ENCODE measurements around the gene ACOT7.

Gene ACOT7

GRCh38 chr1:6266641-6267040 is 126.9 kb downstream of the ACOT7 start:
- DNase-seq (ENCODE audit: low read depth) = no peak
- H3K4me3 ChIP-seq (ENCODE audit: low read depth, low read length) = no peak overlapping the region
- TF ChIP-seq, protein P1, sequence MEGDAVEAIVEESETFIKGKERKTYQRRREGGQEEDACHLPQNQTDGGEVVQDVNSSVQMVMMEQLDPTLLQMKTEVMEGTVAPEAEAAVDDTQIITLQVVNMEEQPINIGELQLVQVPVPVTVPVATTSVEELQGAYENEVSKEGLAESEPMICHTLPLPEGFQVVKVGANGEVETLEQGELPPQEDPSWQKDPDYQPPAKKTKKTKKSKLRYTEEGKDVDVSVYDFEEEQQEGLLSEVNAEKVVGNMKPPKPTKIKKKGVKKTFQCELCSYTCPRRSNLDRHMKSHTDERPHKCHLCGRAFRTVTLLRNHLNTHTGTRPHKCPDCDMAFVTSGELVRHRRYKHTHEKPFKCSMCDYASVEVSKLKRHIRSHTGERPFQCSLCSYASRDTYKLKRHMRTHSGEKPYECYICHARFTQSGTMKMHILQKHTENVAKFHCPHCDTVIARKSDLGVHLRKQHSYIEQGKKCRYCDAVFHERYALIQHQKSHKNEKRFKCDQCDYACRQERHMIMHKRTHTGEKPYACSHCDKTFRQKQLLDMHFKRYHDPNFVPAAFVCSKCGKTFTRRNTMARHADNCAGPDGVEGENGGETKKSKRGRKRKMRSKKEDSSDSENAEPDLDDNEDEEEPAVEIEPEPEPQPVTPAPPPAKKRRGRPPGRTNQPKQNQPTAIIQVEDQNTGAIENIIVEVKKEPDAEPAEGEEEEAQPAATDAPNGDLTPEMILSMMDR (conservative IDR thresholded peaks at IDR 0.05; ENCODE audit: low read depth, low read length) = no peak

GRCh38 chr1:6265151-6265550 is 128.4 kb downstream of the ACOT7 start:
- DNase-seq (ENCODE audit: low read depth) = no peak
- H3K4me3 ChIP-seq (ENCODE audit: low read depth, low read length) = no peak overlapping the region
- TF ChIP-seq, protein P1 (conservative IDR thresholded peaks at IDR 0.05; ENCODE audit: low read depth, low read length) = no peak

- H3K4me3 ChIP-seq (ENCODE audit: low read depth, low read length) = no peak overlapping the region
- TF ChIP-seq, protein P1 (conservative IDR thresholded peaks at IDR 0.05; ENCODE audit: low read depth, low read length) = no peak
- no peak for DNase-seq (ENCODE audit: low read depth)
These were observed 129.9 kb downstream of the ACOT7 start for GRCh38 chr1:6263716-6264115.

GRCh38 chr1:6262555-6263420 is 130.8 kb downstream of the ACOT7 start:
- TF ChIP-seq, protein P1 (conservative IDR thresholded peaks at IDR 0.05; ENCODE audit: low read depth, low read length) = no peak
- no peak overlapping the region for H3K4me3 ChIP-seq (ENCODE audit: low read depth, low read length)
- DNase-seq (ENCODE audit: low read depth) = peak; percentile 39

- peak overlapping the region; percentile 59 for H3K4me3 ChIP-seq (ENCODE audit: low read depth, low read length)
These were observed 132.0 kb downstream of the ACOT7 start for GRCh38 chr1:6261615-6261995.

DNA sequence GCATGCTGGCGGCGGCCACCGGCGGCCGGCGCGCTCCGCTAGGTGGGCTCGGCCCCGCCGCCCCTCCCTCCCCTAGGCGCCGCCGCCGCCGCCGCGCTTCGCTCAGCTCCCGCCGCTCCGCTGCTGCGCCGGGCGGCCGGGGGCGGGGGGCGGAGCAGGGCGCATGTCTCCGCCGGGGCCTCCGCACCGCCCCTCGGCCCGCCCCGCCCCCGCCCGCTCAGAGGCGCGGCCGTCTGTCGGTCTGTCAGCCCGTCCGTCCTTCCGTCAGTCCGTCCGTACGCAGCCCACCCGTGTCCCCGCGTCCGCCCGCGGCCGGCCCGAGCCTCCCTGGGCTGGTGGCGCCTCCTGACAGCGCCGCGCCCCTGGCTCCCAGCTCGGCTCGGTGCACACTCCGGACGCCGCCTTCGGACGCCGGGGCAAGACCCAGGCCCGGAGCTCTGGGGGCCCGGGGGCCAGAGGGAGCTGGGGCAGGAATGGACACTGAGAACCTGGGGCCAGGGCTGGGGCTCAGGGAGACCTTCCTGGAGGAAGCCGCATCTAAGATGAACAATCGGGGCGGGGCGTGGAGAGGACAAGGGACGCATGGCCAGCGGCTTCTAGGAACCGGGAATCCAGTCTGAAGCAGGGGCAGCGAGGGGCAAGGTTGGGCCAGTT is 132.5 kb downstream of the ACOT7 start, which contains the start of gene GPR153:
Gene GPR153, minus strand, starts transcription at position 138 of the 654 bp plus-strand sequence. CDS start 6,193 bp downstream, outside the sequence.
- peak within 1 kb of the TSS; percentile 59 for H3K4me3 ChIP-seq (ENCODE audit: low read depth, low read length)
- TF ChIP-seq, protein P1 (conservative IDR thresholded peaks at IDR 0.05; ENCODE audit: low read depth, low read length) = no peak
- peak; percentile 40 for DNase-seq (ENCODE audit: low read depth)

More at GRCh38 chr1:6261615-6261995, 132.0 kb downstream of the ACOT7 start:
- no peak for DNase-seq (ENCODE audit: low read depth)
- TF ChIP-seq, protein P1 (conservative IDR thresholded peaks at IDR 0.05; ENCODE audit: low read depth, low read length) = no peak

Measured in choroid plexus epithelial cell (primary cell).